K562 (cell line): ENCODE measurements around the gene PDGFD. TPM values are rescaled to one million over a fixed set of nuclear protein-coding genes. Genes with fewer than 3 reads are reported as not detected.

Experiments
- ATAC-seq: fragments of 200-7000 bp; cut with Tn5 transposase; 3 replicates; pipeline ENCODE4 v1.9.1; 2020; ENCODE audit warnings: moderate library complexity
- BruUV-seq: library from RNA; stranded (reverse); fragments of 400-500 nt; replicated peaks from 2 replicates; lab custom pipeline; 2021; lab: Mats Ljungman, UMichigan
- CTCF ChIA-PET: fragments of 300-600 bp; formaldehyde crosslinking; extraction: SDS; loops from one replicate; lab custom pipeline; 2021; ENCODE audit warnings: low intra/inter-chr PET ratio; lab: Yijun Ruan, JAX
- POLR2A ChIA-PET: fragments of 300-600, 350-650 bp; sonication (Branson Sonifier 250); formaldehyde crosslinking; extraction: SDS; loops from one replicate; lab custom pipeline; 2021; ENCODE audit warnings: antibody characterized with exemption, inconsistent platforms; lab: Yijun Ruan, JAX
- DNase-seq, 4 experiments: peaks; one replicate each; pipeline versions ENCODE4 v3.0.0 to v3.0.0-alpha.2; 2011 to 2018; ENCODE audit warnings: low spot score in 3 of 4, mixed read lengths in 3 of 4; ENCODE audit errors: extremely low read depth in 1 of 4
- FAIRE-seq: peaks from 2 replicates; lab custom pipeline; 2011; peaks lifted over from hg19 to GRCh38; lab: Jason Lieb, UNC
- H2AFZ ChIP-seq: 2 replicates; pipeline ENCODE4 v1.6.0; 2011; ENCODE audit warnings: low read depth, low read length, control low read depth, inconsistent platforms
- H3K27ac ChIP-seq: fragments of 200-600 bp; 3 replicates; pipeline ENCODE4 v1.8.0; 2011; ENCODE audit warnings: low read depth, mild to moderate bottlenecking, control low read depth, inconsistent platforms, low read length, moderate library complexity, mixed read lengths; ENCODE audit errors: extremely low read depth
- H3K27me3 ChIP-seq, 2 experiments: fragments of 300-600 bp in 1 of 2; 2 replicates in 1 of 2; 3 replicates in 1 of 2; pipeline versions ENCODE4 v1.6.0 to v1.8.0; 2011; ENCODE audit warnings: inconsistent platforms in 2 of 2, low read length in 2 of 2, mild to moderate bottlenecking in 1 of 2, mixed read lengths in 1 of 2, moderate library complexity in 1 of 2; ENCODE audit not compliant: control insufficient read depth in 2 of 2, insufficient read depth in 2 of 2
- H3K36me3 ChIP-seq: fragments of 300-600 bp; 3 replicates; pipeline ENCODE4 v1.8.0; 2011; ENCODE audit warnings: mild to moderate bottlenecking, low read length, inconsistent platforms; ENCODE audit not compliant: control insufficient read depth, insufficient read depth
- H3K4me1 ChIP-seq, 2 experiments: fragments of 200-600 bp in 1 of 2; replicated peaks in 1 of 2; 2 replicates in 1 of 2; 3 replicates in 1 of 2; pipeline versions ENCODE4 v1.5.1 to v1.8.0; 2011; ENCODE audit warnings: inconsistent platforms in 2 of 2, low read length in 2 of 2, mild to moderate bottlenecking in 1 of 2, mixed read lengths in 1 of 2, moderate library complexity in 1 of 2; ENCODE audit not compliant: control insufficient read depth in 2 of 2, insufficient read depth in 2 of 2
- H3K4me2 ChIP-seq: 2 replicates; pipeline ENCODE4 v1.6.1; 2011; ENCODE audit warnings: low read length, control low read depth, inconsistent platforms, mixed read lengths; ENCODE audit not compliant: insufficient read depth
- H3K4me3 ChIP-seq: fragments of 200-600 bp; sonication (generic), shearing (Covaris generic); 2 replicates; pipeline ENCODE4 v1.5.1; 2016; ENCODE audit warnings: control low read depth, inconsistent platforms
- H3K79me2 ChIP-seq: fragments of 200-600 bp; 3 replicates; pipeline ENCODE4 v1.8.0; 2011; ENCODE audit warnings: low read length, inconsistent platforms; ENCODE audit not compliant: control insufficient read depth, insufficient read depth
- H3K9ac ChIP-seq, 2 experiments: 2 replicates each; pipeline versions ENCODE4 v1.6.0 to v1.6.1; 2011; ENCODE audit warnings: low read depth in 2 of 2, low read length in 2 of 2, control low read depth in 1 of 2, inconsistent platforms in 1 of 2, mild to moderate bottlenecking in 1 of 2, mixed read lengths in 1 of 2; ENCODE audit not compliant: insufficient read depth in 1 of 2
- H3K9me1 ChIP-seq: one replicate; pipeline ENCODE4 v1.6.0; 2011; ENCODE audit warnings: inconsistent platforms, mild to moderate bottlenecking, low read length, moderate library complexity; ENCODE audit not compliant: control insufficient read depth, insufficient read depth
- H3K9me3 ChIP-seq: replicated peaks from 2 replicates; pipeline ENCODE4 v1.5.1; 2011; ENCODE audit warnings: low read depth, low read length, inconsistent platforms; ENCODE audit not compliant: control insufficient read depth, insufficient read depth
- H4K20me1 ChIP-seq: replicated peaks from 2 replicates; pipeline ENCODE4 v1.6.1; 2011; ENCODE audit warnings: low read length, inconsistent platforms, mixed read lengths; ENCODE audit not compliant: control insufficient read depth, insufficient read depth
- BCL6 ChIP-seq: fragments of 250-450 bp; sonication (Bioruptor Pico); IDR thresholded peaks from 2 replicates; pipeline ENCODE4 v1.4.0; 2020
- CBX2 ChIP-seq: fragments of 200-600 bp; sonication (generic); IDR thresholded peaks from one replicate; pipeline ENCODE4 v1.6.1; 2012; ENCODE audit warnings: mild to moderate bottlenecking, low read length, inconsistent platforms; ENCODE audit not compliant: insufficient read depth, poor library complexity, severe bottlenecking
- HMBOX1 ChIP-seq: sonication (generic); IDR thresholded peaks from 2 replicates; pipeline ENCODE4 v1.6.1; 2016
- IRF2 ChIP-seq: sonication (generic); formaldehyde crosslinking; IDR thresholded peaks from 2 replicates; pipeline ENCODE4 v1.8.1; 2022; ENCODE audit warnings: mild to moderate bottlenecking, missing genetic modification reagents
- NFYB ChIP-seq: IDR thresholded peaks from 2 replicates; pipeline ENCODE4 v1.6.1; 2011; ENCODE audit warnings: mild to moderate bottlenecking, moderate library complexity; ENCODE audit not compliant: insufficient read length; ENCODE audit errors: extremely low read depth
- POLR2H ChIP-seq: IDR thresholded peaks from 2 replicates; pipeline ENCODE4 v1.6.1; 2016; ENCODE audit warnings: missing genetic modification characterization, low read depth, mild to moderate bottlenecking, control low read depth, missing compliant biosample characterization, moderate library complexity
- RBM22 ChIP-seq: fragments of 200-400 bp; formaldehyde crosslinking; IDR thresholded peaks from 2 replicates; pipeline ENCODE4 v1.6.1; 2018; ENCODE audit warnings: low read length, low read depth; ENCODE audit not compliant: poor library complexity, severe bottlenecking
- RFX5 ChIP-seq: IDR thresholded peaks from 2 replicates; pipeline ENCODE4 v1.6.1; 2011; ENCODE audit warnings: low read depth, mild to moderate bottlenecking, improper control_type of control experiment, low read length
- RHOXF2B ChIP-seq: fragments of 250-450 bp; sonication (Bioruptor Pico); conservative IDR thresholded peaks from 2 replicates; pipeline ENCODE4 v1.5.1; 2021
- TCF15 ChIP-seq: fragments of 250-450 bp; sonication (Bioruptor Pico); IDR thresholded peaks from 2 replicates; pipeline ENCODE4 v1.8.0; 2022; ENCODE audit warnings: moderate library complexity, mild to moderate bottlenecking, inconsistent platforms
- TCF3 ChIP-seq: sonication (generic); formaldehyde crosslinking; IDR thresholded peaks from 2 replicates; pipeline ENCODE4 v1.4.0; 2020; ENCODE audit warnings: mild to moderate bottlenecking, missing genetic modification reagents
- ZKSCAN8 ChIP-seq: fragments of 200-800 bp; sonication (Bioruptor generic); IDR thresholded peaks from 2 replicates; pipeline ENCODE4 v1.6.1; 2016; ENCODE audit warnings: missing genetic modification characterization, missing compliant biosample characterization
- WGBS: fragments of 100-300 bp; shearing (Covaris generic); methylation state at CpG from one replicate; pipeline ENCODE4 v1.1.6; 2016; ENCODE audit warnings: low coverage, mixed read lengths; ENCODE audit not compliant: insufficient coverage; ENCODE audit errors: missing lambda C conversion rate; 5-methylcytosine and 5-hydroxymethylcytosine counted together
- in situ Hi-C: fragments of 300-500 bp; cut with MboI; formaldehyde crosslinking; loops from 4 replicates; pipeline ENCODE4 v1.15.0; 2018; ENCODE audit warnings: inconsistent platforms, mixed read lengths
- intact Hi-C: fragments of 100-400 bp; cut with micrococcal nuclease; formaldehyde crosslinking; loops from 2 replicates; pipeline ENCODE4 v1.14.2; 2022
- polyA plus RNA-seq, 8 experiments: library from polyadenylated mRNA; depleted of rRNA in 4 of 8; stranded (reverse) in 5 of 8; unstranded in 3 of 8; fragments of >200 nt; fragmentation: Nextera tagmentation in 2 of 8; fragmentation: Illumina TruSeq in 1 of 8; extraction: Ambion mirVana in 2 of 8; extraction: Trizol in 1 of 8; gene quantifications; 2 replicates each; pipeline versions ENCODE4 v1.2.1 to v1.2.3, GENCODE V29; 2011 to 2014; ENCODE audit warnings: inconsistent platforms in 1 of 8, missing spikeins in 1 of 8
- total RNA-seq, 7 experiments: library from RNA; depleted of rRNA in 6 of 7; stranded (reverse); fragments of >200 nt in 6 of 7; fragmentation: Illumina TruSeq in 2 of 7; extraction: Trizol in 2 of 7; gene quantifications; 2 replicates each; pipeline versions ENCODE4 v1.2.1 to v1.2.3, GENCODE V29; 2011 to 2021; ENCODE audit warnings: low replicate concordance in 1 of 7

PDGFD gene
- total and polyA plus RNA-seq, 9 of the 15 experiments (the other 6 are each of a cell fraction or from before 2014, with no cell fraction given), result 0.11 TPM; not detected in 8

- Histone ChIP-seq H3K9ac (no peak overlapping the region), H3K9me3 (0 out of 2 replicates have a peak, but pooled peaks cover 2% of the 10 kb centered on the region), H3K36me3 (no peaks in the 10 kb centered on the region), H3K27me3 (no peaks in the 10 kb centered on the region), H3K27ac (no peak overlapping the region), H3K9me1 (no peaks in the 10 kb centered on the region), H2AFZ (no peak overlapping the region), H3K4me3 (no peak overlapping the region), H4K20me1 (no peaks in the 10 kb centered on the region), H3K4me2 (no peak overlapping the region), H3K4me1 (no peaks in the 10 kb centered on the region), H3K79me2 (no peaks in the 10 kb centered on the region)
- WGBS, result 6% methylated on average over 1 of the region's 1 CpG
- ATAC-seq (no peak), FAIRE-seq (no peak), DNase-seq (peak in 1 of 4 experiments; percentile 0)
- CTCF ChIA-PET, result no interaction called here
- intact Hi-C loops, result no loop called here
- no TSS peak for BruUV-seq
- in situ Hi-C loops, result no loop called here
- POLR2A ChIA-PET, result no interaction called here
- TF ChIP-seq RBM22 (no peak), CBX2 (no peak), RFX5 (no peak), RHOXF2B (no peak), HMBOX1 (no peak), BCL6 (no peak), TCF15 (CRISPR knock-in tag) (no peak), IRF2 (no peak), NFYB (no peak), POLR2H (tag) (no peak), ZKSCAN8 (no peak), TCF3 (no peak)
Observed at GRCh38 chr11:104118105-104118744, 45.7 kb downstream of the PDGFD start.
